Trophoblast cell (in vitro differentiated cells and primary cell): ENCODE results near the gene GDNF.

ENCODE experiments used
- DNase-seq, 2 donors: peaks; one replicate each; pipeline ENCODE4 v3.0.0-alpha.2; 2016
- H2AFZ ChIP-seq: 2 replicates; pipeline ENCODE4 v1.6.1; 2013; ENCODE audit warnings: low read length, moderate library complexity, mild to moderate bottlenecking; ENCODE audit not compliant: insufficient read depth, poor library complexity
- H2AK5ac ChIP-seq: 2 replicates; pipeline ENCODE4 v1.6.1; 2013; ENCODE audit warnings: mild to moderate bottlenecking, low read length
- H2BK120ac ChIP-seq: 2 replicates; pipeline ENCODE4 v1.6.1; 2013; ENCODE audit warnings: low read length, mild to moderate bottlenecking, moderate library complexity; ENCODE audit not compliant: insufficient read depth, poor library complexity
- H2BK12ac ChIP-seq: 2 replicates; pipeline ENCODE4 v1.6.1; 2013; ENCODE audit warnings: mild to moderate bottlenecking, low read length, moderate library complexity
- H2BK5ac ChIP-seq: 2 replicates; pipeline ENCODE4 v1.6.1; 2013; ENCODE audit warnings: low read length, low read depth, moderate library complexity, mild to moderate bottlenecking; ENCODE audit not compliant: poor library complexity
- H3K14ac ChIP-seq: 2 replicates; pipeline ENCODE4 v1.6.1; 2013; ENCODE audit warnings: mild to moderate bottlenecking, low read length
- H3K18ac ChIP-seq: 2 replicates; pipeline ENCODE4 v1.6.1; 2013; ENCODE audit warnings: mild to moderate bottlenecking, low read length
- H3K23ac ChIP-seq: 2 replicates; pipeline ENCODE4 v1.6.1; 2013; ENCODE audit warnings: low read length
- H3K27ac ChIP-seq: 2 replicates; pipeline ENCODE4 v1.5.1; 2013; ENCODE audit warnings: low read depth, mild to moderate bottlenecking, inconsistent platforms, low read length, moderate library complexity
- H3K27me3 ChIP-seq: 2 replicates; pipeline ENCODE4 v1.6.1; 2013; ENCODE audit warnings: inconsistent platforms, mild to moderate bottlenecking, low read length, moderate library complexity; ENCODE audit not compliant: insufficient read depth
- H3K36me3 ChIP-seq, 2 experiments: 1 replicate in 1 of 2; 2 replicates in 1 of 2; pipeline ENCODE4 v1.6.1; 2013; ENCODE audit warnings: low read length in 2 of 2, mild to moderate bottlenecking in 2 of 2, moderate library complexity in 1 of 2; ENCODE audit not compliant: insufficient read depth in 2 of 2, control insufficient read depth in 1 of 2
- H3K4ac ChIP-seq: 2 replicates; pipeline ENCODE4 v1.6.1; 2013; ENCODE audit warnings: low read depth, mild to moderate bottlenecking, low read length, moderate library complexity
- H3K4me1 ChIP-seq, 2 experiments: 1 replicate in 1 of 2; 2 replicates in 1 of 2; pipeline ENCODE4 v1.6.1; 2013; ENCODE audit warnings: low read length in 2 of 2, mild to moderate bottlenecking in 2 of 2, moderate library complexity in 1 of 2; ENCODE audit not compliant: insufficient read depth in 2 of 2, control insufficient read depth in 1 of 2
- H3K4me2 ChIP-seq: 2 replicates; pipeline ENCODE4 v1.6.1; 2013; ENCODE audit warnings: inconsistent platforms, mild to moderate bottlenecking, low read length, moderate library complexity
- H3K4me3 ChIP-seq: 2 replicates; pipeline ENCODE4 v1.5.1; 2013; ENCODE audit warnings: mild to moderate bottlenecking, low read depth, low read length, inconsistent platforms
- H3K79me1 ChIP-seq: one replicate; pipeline ENCODE4 v1.6.1; 2013; ENCODE audit warnings: low read length
- H3K79me2 ChIP-seq: 2 replicates; pipeline ENCODE4 v1.6.1; 2013; ENCODE audit warnings: low read length, mild to moderate bottlenecking; ENCODE audit not compliant: control insufficient read depth, insufficient read depth, poor library complexity
- H3K9ac ChIP-seq: 2 replicates; pipeline ENCODE4 v1.6.1; 2013; ENCODE audit warnings: mild to moderate bottlenecking, low read length
- H3K9me3 ChIP-seq: 2 replicates; pipeline ENCODE4 v1.6.1; 2013; ENCODE audit warnings: low read depth, mild to moderate bottlenecking, control low read depth, inconsistent platforms, low read length; ENCODE audit not compliant: insufficient read depth
- H4K12ac ChIP-seq: 2 replicates; pipeline ENCODE4 v1.6.1; 2013; ENCODE audit warnings: low read depth, mild to moderate bottlenecking, low read length, moderate library complexity
- H4K8ac ChIP-seq: 2 replicates; pipeline ENCODE4 v1.6.1; 2013; ENCODE audit warnings: low read depth, mild to moderate bottlenecking, low read length, moderate library complexity
- H4K91ac ChIP-seq: one replicate; pipeline ENCODE4 v1.6.1; 2013; ENCODE audit warnings: low read depth, mild to moderate bottlenecking, low read length, moderate library complexity
- WGBS: extraction: QIAGEN DNeasy Blood & Tissue Kit; methylation state at CpG from one replicate; pipeline ENCODE4 v1.1.7; 2013; ENCODE audit warnings: missing lambda C conversion rate; ENCODE audit not compliant: insufficient read length, insufficient coverage; ENCODE audit errors: extremely low coverage; 5-methylcytosine and 5-hydroxymethylcytosine counted together

GDNF gene

DNA sequence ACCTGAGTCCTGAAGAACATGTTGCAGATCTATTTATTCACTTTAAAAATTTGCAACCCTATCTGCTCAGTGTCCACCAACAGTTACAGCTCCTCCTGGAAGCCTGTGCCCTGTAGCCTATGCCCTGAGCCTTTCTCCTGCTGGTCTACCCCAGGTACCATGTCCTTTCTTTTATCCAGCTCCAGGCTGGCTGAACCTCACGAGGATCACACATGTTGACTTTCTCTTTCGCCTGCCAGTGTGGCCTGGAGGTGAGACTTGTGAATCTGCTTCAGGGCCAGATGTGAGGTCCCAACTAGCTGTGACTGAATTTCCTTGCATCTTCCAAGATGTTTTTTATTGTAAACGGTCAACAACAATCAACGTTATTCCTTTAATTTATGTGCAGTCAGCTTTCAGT, 70.7 kb downstream of the GDNF start:
- Histone ChIP-seq H2BK12ac (peak overlapping the region; percentile 89), H2AK5ac (no peak overlapping the region), H3K79me2 (peaks cover 4% of the 10 kb centered on the region), H3K9me3 (no peaks in the 10 kb centered on the region), H3K9ac (no peak overlapping the region), H3K36me3 (no peaks in the 10 kb centered on the region), H3K27me3 (no peaks in the 10 kb centered on the region), H4K91ac (peak overlapping the region; percentile 53), H4K12ac (no peak overlapping the region), H4K8ac (no peak overlapping the region), H2BK120ac (peak overlapping the region; percentile 80), H3K23ac (no peak overlapping the region), H2BK5ac (no peak overlapping the region), H3K18ac (no peak overlapping the region), H2AFZ (no peak overlapping the region), H3K4ac (no peak overlapping the region), H3K4me2 (no peak overlapping the region), H3K27ac (no peak overlapping the region), H3K14ac (no peak overlapping the region), H3K79me1 (peaks cover 25% of the 10 kb centered on the region), H3K4me3 (no peak overlapping the region), H3K4me1 (peaks cover 14 to 18% of the 10 kb centered on the region in 2 experiments)
- DNase-seq = no peak
- WGBS = no CpG with 5 or more reads among the region's 4 CpGs

GRCh38 chr5:37768371-37768770, 71.5 kb downstream of the GDNF start:
- Histone ChIP-seq H2BK12ac (no peak overlapping the region), H3K23ac (no peak overlapping the region), H3K4me3 (no peak overlapping the region), H2BK5ac (no peak overlapping the region), H3K27ac (no peak overlapping the region), H3K4me2 (no peak overlapping the region), H2BK120ac (no peak overlapping the region), H3K9ac (no peak overlapping the region), H2AK5ac (no peak overlapping the region), H3K4me1 (peaks cover 14 to 19% of the 10 kb centered on the region in 2 experiments), H3K79me2 (peaks cover 4% of the 10 kb centered on the region), H3K27me3 (no peaks in the 10 kb centered on the region), H3K36me3 (no peaks in the 10 kb centered on the region), H3K14ac (no peak overlapping the region), H3K18ac (no peak overlapping the region), H3K9me3 (no peaks in the 10 kb centered on the region), H4K8ac (no peak overlapping the region), H3K79me1 (peaks cover 21% of the 10 kb centered on the region), H4K12ac (no peak overlapping the region), H4K91ac (no peak overlapping the region), H3K4ac (no peak overlapping the region), H2AFZ (no peak overlapping the region)
- DNase-seq = no peak

DNA sequence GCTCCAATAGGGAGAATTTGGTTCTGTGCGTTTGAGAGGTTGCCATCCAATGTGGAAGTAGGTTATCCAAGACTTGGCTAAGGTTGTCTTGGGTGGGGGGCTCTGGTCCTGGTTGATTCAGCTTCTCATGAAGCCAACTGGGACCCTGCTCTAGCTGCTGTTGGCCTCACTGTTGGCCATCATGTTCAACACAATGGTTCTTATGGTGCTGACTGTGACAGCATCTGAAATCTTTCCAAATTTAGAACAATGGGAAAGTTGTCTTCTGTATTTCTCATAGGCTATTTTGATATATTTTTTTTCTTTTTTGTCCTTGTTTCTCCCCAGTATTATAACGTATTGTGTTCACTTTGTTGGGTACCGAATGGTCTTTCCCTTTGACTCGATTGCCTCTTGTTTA, 71.9 kb downstream of the GDNF start:
- no peak overlapping the region for H4K8ac ChIP-seq
- no peak overlapping the region for H3K27ac ChIP-seq
- no peak overlapping the region for H2BK12ac ChIP-seq
- no peak overlapping the region for H3K14ac ChIP-seq
- no peak overlapping the region for H3K4me3 ChIP-seq
- H3K4me1 ChIP-seq = peaks cover 14 to 21% of the 10 kb centered on the region in 2 experiments
- H3K4me2 ChIP-seq = no peak overlapping the region
- WGBS = no CpG with 5 or more reads among the region's 4 CpGs
- DNase-seq = no peak
- no peak overlapping the region for H2BK120ac ChIP-seq
- H3K79me2 ChIP-seq = peaks cover 4% of the 10 kb centered on the region
- H3K9me3 ChIP-seq = no peaks in the 10 kb centered on the region
- H2AFZ ChIP-seq = no peak overlapping the region
- H2BK5ac ChIP-seq = no peak overlapping the region
- no peak overlapping the region for H3K4ac ChIP-seq
- H3K18ac ChIP-seq = no peak overlapping the region
- no peak overlapping the region for H3K9ac ChIP-seq
- H3K36me3 ChIP-seq = no peaks in the 10 kb centered on the region
- H3K79me1 ChIP-seq = peaks cover 20% of the 10 kb centered on the region
- no peak overlapping the region for H4K12ac ChIP-seq
- no peaks in the 10 kb centered on the region for H3K27me3 ChIP-seq
- H4K91ac ChIP-seq = no peak overlapping the region
- H2AK5ac ChIP-seq = no peak overlapping the region
- no peak overlapping the region for H3K23ac ChIP-seq

- no CpG with 5 or more reads among the region's 3 CpGs for WGBS
- Histone ChIP-seq H3K4ac (no peak overlapping the region), H2BK12ac (no peak overlapping the region), H2AK5ac (no peak overlapping the region), H3K79me2 (peaks cover 3% of the 10 kb centered on the region), H3K9me3 (no peaks in the 10 kb centered on the region), H3K23ac (no peak overlapping the region), H3K27me3 (no peaks in the 10 kb centered on the region), H3K18ac (no peak overlapping the region), H3K4me1 (peaks cover 10 to 16% of the 10 kb centered on the region in 2 experiments), H3K4me3 (no peak overlapping the region), H2AFZ (no peak overlapping the region), H3K14ac (no peak overlapping the region), H2BK5ac (no peak overlapping the region), H3K27ac (no peak overlapping the region), H3K4me2 (no peak overlapping the region), H4K91ac (no peak overlapping the region), H4K8ac (no peak overlapping the region), H4K12ac (no peak overlapping the region), H3K9ac (no peak overlapping the region), H2BK120ac (no peak overlapping the region), H3K36me3 (no peaks in the 10 kb centered on the region), H3K79me1 (peaks cover 15% of the 10 kb centered on the region)
- DNase-seq = no peak
Measured at GRCh38 chr5:37767251-37767650, 72.6 kb downstream of the GDNF start.
